GM21723 (cell line): ENCODE data around the gene FRMD1.

ENCODE experiments used
- ATAC-seq: cut with Tn5 transposase; IDR thresholded peaks from one replicate; pipeline ENCODE4 v1.9.1; 2021; ENCODE audit warnings: mild to moderate bottlenecking, moderate library complexity; ENCODE audit not compliant: unreplicated experiment

Gene FRMD1

GRCh38 chr6:168096271-168096764 lies 17.3 kb upstream of the FRMD1 start:
- no peak for ATAC-seq

GRCh38 chr6:168095716-168096250 lies 16.8 kb upstream of the FRMD1 start:
- ATAC-seq: no peak

GRCh38 chr6:168095171-168095691 lies 16.2 kb upstream of the FRMD1 start:
- ATAC-seq: no peak

- ATAC-seq: no peak
These were observed 14.6 kb upstream of the FRMD1 start for GRCh38 chr6:168093634-168094033.

GRCh38 chr6:168093071-168093505 lies 14.1 kb upstream of the FRMD1 start:
- ATAC-seq: no peak

GRCh38 chr6:168092541-168092940 lies 13.5 kb upstream of the FRMD1 start:
- no peak for ATAC-seq

GRCh38 chr6:168091381-168092264 lies 12.6 kb upstream of the FRMD1 start:
- no peak for ATAC-seq

GRCh38 chr6:168090706-168091105 lies 11.7 kb upstream of the FRMD1 start:
- no peak for ATAC-seq

- no peak for ATAC-seq
These were observed 11.2 kb upstream of the FRMD1 start for GRCh38 chr6:168090064-168090690.

GRCh38 chr6:168089186-168090063 lies 10.4 kb upstream of the FRMD1 start:
- no peak for ATAC-seq

GRCh38 chr6:168088161-168089053 lies 9.4 kb upstream of the FRMD1 start:
- ATAC-seq: no peak

- ATAC-seq: no peak
These were observed 8.6 kb upstream of the FRMD1 start for GRCh38 chr6:168087436-168088160.

- no peak for ATAC-seq
These were observed 7.6 kb upstream of the FRMD1 start for GRCh38 chr6:168086616-168087015.

- no peak for ATAC-seq
These were observed 7.1 kb upstream of the FRMD1 start for GRCh38 chr6:168086066-168086465.

GRCh38 chr6:168084465-168085160 lies 5.6 kb upstream of the FRMD1 start:
- ATAC-seq: no peak

- no peak for ATAC-seq
These were observed 4.5 kb upstream of the FRMD1 start for GRCh38 chr6:168083514-168083885.

- no peak for ATAC-seq
These were observed 4.0 kb upstream of the FRMD1 start for GRCh38 chr6:168082860-168083513.
